Small intestine (tissue), 7 donors: ENCODE results near the gene FN3KRP. TPM values are rescaled to one million over a fixed set of nuclear protein-coding genes. Genes with fewer than 3 reads are reported as not detected.

Experiments
- DNase-seq, 2 donors: peaks; one replicate each; pipeline versions ENCODE4 v3.0.0 to v3.0.0-alpha.2; 2013
- FAIRE-seq: peaks from 2 replicates; lab custom pipeline; 2012; peaks lifted over from hg19 to GRCh38; lab: Jason Lieb, UNC
- H3K27ac ChIP-seq, 3 donors: one replicate each; pipeline ENCODE4 v1.5.1; 2013; ENCODE audit warnings: low read length in 2 of 3, mild to moderate bottlenecking in 2 of 3, control low read depth in 1 of 3, inconsistent platforms in 1 of 3, low read depth in 1 of 3, moderate library complexity in 1 of 3
- H3K27me3 ChIP-seq, 3 donors: one replicate each; pipeline ENCODE4 v1.6.1; 2013; ENCODE audit warnings: low read length in 3 of 3, inconsistent platforms in 1 of 3; ENCODE audit not compliant: control insufficient read depth in 3 of 3, insufficient read depth in 3 of 3
- H3K36me3 ChIP-seq, 3 donors: one replicate each; pipeline ENCODE4 v1.6.1; 2013; ENCODE audit warnings: low read length in 3 of 3, inconsistent platforms in 1 of 3, low read depth in 1 of 3, mild to moderate bottlenecking in 1 of 3, moderate library complexity in 1 of 3; ENCODE audit not compliant: control insufficient read depth in 3 of 3, insufficient read depth in 2 of 3
- H3K4me1 ChIP-seq, 3 donors: one replicate each; pipeline ENCODE4 v1.6.1; 2013; ENCODE audit warnings: low read length in 2 of 3, inconsistent platforms in 1 of 3, low read depth in 1 of 3, mild to moderate bottlenecking in 1 of 3, moderate library complexity in 1 of 3; ENCODE audit not compliant: control insufficient read depth in 3 of 3, insufficient read depth in 2 of 3
- H3K4me3 ChIP-seq, 3 donors: one replicate each; pipeline ENCODE4 v1.5.1; 2013; ENCODE audit warnings: low read length in 3 of 3, control low read depth in 1 of 3, inconsistent platforms in 1 of 3, low read depth in 1 of 3, mild to moderate bottlenecking in 1 of 3, moderate library complexity in 1 of 3
- H3K9me3 ChIP-seq, 2 donors: one replicate each; pipeline ENCODE4 v1.6.1; 2013; ENCODE audit warnings: low read depth in 1 of 2, low read length in 1 of 2; ENCODE audit not compliant: control insufficient read depth in 2 of 2, insufficient read depth in 1 of 2
- WGBS, 3 donors: extraction: QIAGEN DNeasy Blood & Tissue Kit; methylation state at CpG; one replicate each; pipeline ENCODE4 v1.1.7; 2013; 5-methylcytosine and 5-hydroxymethylcytosine counted together
- polyA plus RNA-seq, 4 donors: library from polyadenylated mRNA; stranded (reverse) in 3 of 4; unstranded in 1 of 4; fragments of 200-250 nt in 3 of 4; fragments of 120-200 nt in 1 of 4; gene quantifications; one replicate each; pipeline versions ENCODE4 v1.2.1 to v1.2.3, GENCODE V29; 2013
- donor health status: healthy with polysubstance abuse.
- donor health status: control.
- donor health status: control.
- donor health status: Bipolar disorder and iron deficiency.
- donor health status: healthy.

The FN3KRP gene
- polyA plus RNA-seq, 4 donors: 20.3 to 50.0 (median 26.5) TPM

- H3K36me3 ChIP-seq: no peaks in the 10 kb centered on the region
- no peak overlapping the region for H3K4me3 ChIP-seq
- DNase-seq: no peak
- no peak overlapping the region for H3K27ac ChIP-seq
- H3K27me3 ChIP-seq: no peaks in the 10 kb centered on the region
- H3K4me1 ChIP-seq: peaks cover 0 to 34% (median 3%) of the 10 kb centered on the region in 3 donors
- H3K9me3 ChIP-seq: peaks cover 0 to 2% of the 10 kb centered on the region in 2 donors
- FAIRE-seq: no peak
- 90 to 95% (median 93%) methylated on average over 18 of the region's 18 CpGs for WGBS, 3 donors
Observed at GRCh38 chr17:82705756-82706155, 10.8 kb upstream of the FN3KRP start.

GRCh38 chr17:82709024-82709675, 7.4 kb upstream of the FN3KRP start:
- Histone ChIP-seq H3K27ac (no peak overlapping the region), H3K4me1 (peaks cover 0 to 11% (median 2%) of the 10 kb centered on the region in 3 donors), H3K27me3 (no peaks in the 10 kb centered on the region), H3K36me3 (no peaks in the 10 kb centered on the region), H3K9me3 (peaks cover 0 to 2% of the 10 kb centered on the region in 2 donors), H3K4me3 (no peak overlapping the region)
- FAIRE-seq (no peak), DNase-seq (no peak)
- 8 to 52% (median 35%) methylated on average over 6 to 9 of the region's 9 CpGs for whole genome bisulfite sequencing, 3 donors

- Histone ChIP-seq H3K27ac (no peak overlapping the region), H3K9me3 (peaks cover 0 to 2% of the 10 kb centered on the region in 2 donors), H3K27me3 (no peaks in the 10 kb centered on the region), H3K36me3 (no peaks in the 10 kb centered on the region), H3K4me1 (peaks cover 0 to 5% (median 2%) of the 10 kb centered on the region in 3 donors), H3K4me3 (no peak overlapping the region)
- no peak for FAIRE-seq
- no peak for DNase-seq
- 77 to 89% (median 84%) methylated on average over 22 to 25 of the region's 25 CpGs for WGBS, 3 donors
Observed at GRCh38 chr17:82709676-82710498, 6.6 kb upstream of the FN3KRP start.

- H3K4me3 ChIP-seq: no peak overlapping the region
- WGBS, 3 donors: 64 to 80% (median 73%) methylated on average over 26 to 29 of the region's 29 CpGs
- H3K27ac ChIP-seq: no peak overlapping the region
- no peak for DNase-seq
- peaks cover 0 to 2% (median under 1%) of the 10 kb centered on the region in 3 donors for H3K4me1 ChIP-seq
- H3K9me3 ChIP-seq: peaks cover 0 to 2% of the 10 kb centered on the region in 2 donors
- no peak for FAIRE-seq
- no peaks in the 10 kb centered on the region for H3K27me3 ChIP-seq
- H3K36me3 ChIP-seq: no peaks in the 10 kb centered on the region
Observed at GRCh38 chr17:82710499-82711232, 5.8 kb upstream of the FN3KRP start.

GRCh38 chr17:82713071-82713723, 3.3 kb upstream of the FN3KRP start:
- Histone ChIP-seq H3K4me3 (no peak overlapping the region), H3K27ac (no peak overlapping the region), H3K9me3 (peaks cover 0 to 2% of the 10 kb centered on the region in 2 donors), H3K4me1 (peaks cover 2 to 11% (median 2%) of the 10 kb centered on the region in 3 donors), H3K36me3 (peaks cover 0 to 1% (median 0%) of the 10 kb centered on the region in 3 donors), H3K27me3 (no peaks in the 10 kb centered on the region)
- no peak for DNase-seq
- no peak for FAIRE-seq
- 90 to 92% (median 90%) methylated on average over 35 of the region's 35 CpGs for WGBS, 3 donors

- no peak for DNase-seq
- Histone ChIP-seq H3K27ac (no peak overlapping the region), H3K27me3 (no peaks in the 10 kb centered on the region), H3K36me3 (peaks cover 3 to 48% (median 9%) of the 10 kb centered on the region in 3 donors), H3K4me3 (no peak overlapping the region), H3K4me1 (peaks cover 0 to 12% (median 2%) of the 10 kb centered on the region in 3 donors), H3K9me3 (no peaks in the 10 kb centered on the region)
- FAIRE-seq: no peak
- WGBS, 3 donors: 93 to 94% (median 93%) methylated on average over 18 of the region's 18 CpGs
Observed at GRCh38 chr17:82718986-82719685, 2.6 kb downstream of the FN3KRP start.

- 96 to 97% (median 96%) methylated on average over 19 of the region's 19 CpGs for WGBS, 3 donors
- Histone ChIP-seq H3K9me3 (no peaks in the 10 kb centered on the region), H3K27me3 (no peaks in the 10 kb centered on the region), H3K4me1 (peaks cover 0 to 12% (median 2%) of the 10 kb centered on the region in 3 donors), H3K27ac (no peak overlapping the region), H3K36me3 (peaks cover 3 to 58% (median 9%) of the 10 kb centered on the region in 3 donors), H3K4me3 (no peak overlapping the region)
- DNase-seq: no peak
- FAIRE-seq: no peak
Observed at GRCh38 chr17:82720204-82720603, 3.7 kb downstream of the FN3KRP start.
